Stimulated activated CD4-positive, alpha-beta T cell treated with anti-CD3 and anti-CD28 coated beads, TNF-alpha, amount 100 ng/mL, for 1 hour (primary cell): ENCODE results near the gene GPHN.

Experiments used
- DNase-seq, 3 donors: peaks; one replicate each; pipeline ENCODE4 v3.0.0-alpha.2; 2020; ENCODE audit warnings: low read depth in 3 of 3, low spot score in 1 of 3

The GPHN gene

DNA sequence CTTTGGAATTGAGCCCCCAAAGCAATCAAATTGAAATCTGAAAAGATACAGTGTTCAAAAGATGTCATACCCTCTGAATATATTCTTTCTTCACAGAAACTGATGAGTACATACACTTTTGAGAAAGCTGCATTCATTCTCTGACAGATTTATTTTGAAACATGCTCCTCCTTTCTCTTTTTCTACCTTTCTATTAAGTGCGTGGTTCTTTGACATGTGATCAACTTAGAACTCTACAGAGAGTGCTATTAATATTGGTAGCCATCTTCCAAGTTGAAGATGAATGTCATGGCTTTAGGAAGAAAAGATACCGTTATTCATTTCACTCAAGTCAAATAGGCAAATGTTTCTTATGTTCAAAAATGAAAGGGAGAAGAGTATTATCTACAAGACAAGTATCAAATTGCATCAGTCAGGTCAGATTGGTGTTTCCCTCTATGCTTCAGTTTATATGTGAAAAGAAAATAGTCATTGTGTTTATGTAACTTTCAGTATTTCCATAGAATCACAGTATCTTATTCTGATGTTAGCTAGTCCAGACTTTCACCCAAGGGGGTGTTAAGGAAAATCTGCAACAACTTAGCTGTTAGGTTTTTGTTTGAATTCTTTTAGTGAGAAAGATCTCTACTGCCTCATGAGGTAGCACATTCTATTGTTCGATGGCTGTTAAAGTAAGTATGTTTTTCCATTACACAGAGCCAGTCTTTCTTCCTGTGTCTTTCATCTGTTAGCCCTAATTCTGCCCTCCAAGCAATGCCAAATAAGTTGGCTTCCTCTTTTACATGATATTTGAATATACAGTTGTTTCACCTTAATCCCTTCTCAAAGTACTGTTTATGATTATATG is 625.9 kb downstream of the GPHN start:
- DNase-seq = no peak

DNA sequence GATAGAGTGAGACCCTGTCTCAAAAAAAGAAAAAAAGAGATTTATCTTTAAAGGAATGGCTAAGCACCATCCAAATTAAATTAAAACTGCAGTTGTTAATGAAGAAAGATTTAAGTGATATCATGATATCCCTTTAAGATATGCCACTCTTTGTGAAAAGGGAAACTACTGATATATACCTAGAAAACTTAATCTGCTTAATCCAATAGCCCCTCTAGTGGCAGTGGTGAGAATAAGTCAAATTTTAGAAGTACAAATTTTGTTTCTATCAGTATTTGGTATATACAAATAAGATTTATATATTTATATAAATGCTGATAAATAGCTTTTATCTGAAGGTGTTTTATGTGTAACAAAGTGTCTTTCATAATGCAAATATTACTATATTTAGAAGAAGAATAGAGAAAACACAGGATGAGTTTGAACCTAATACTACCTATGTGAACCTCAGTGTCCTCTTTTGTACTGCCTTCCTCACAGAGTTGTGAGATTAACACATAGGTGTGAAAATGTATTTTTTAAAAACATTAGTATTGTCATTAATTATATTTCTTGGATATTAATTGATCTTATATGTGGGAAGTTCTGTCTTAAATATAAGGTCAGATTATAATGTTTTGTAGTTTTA is 629.9 kb downstream of the GPHN start:
- no peak for DNase-seq

DNA sequence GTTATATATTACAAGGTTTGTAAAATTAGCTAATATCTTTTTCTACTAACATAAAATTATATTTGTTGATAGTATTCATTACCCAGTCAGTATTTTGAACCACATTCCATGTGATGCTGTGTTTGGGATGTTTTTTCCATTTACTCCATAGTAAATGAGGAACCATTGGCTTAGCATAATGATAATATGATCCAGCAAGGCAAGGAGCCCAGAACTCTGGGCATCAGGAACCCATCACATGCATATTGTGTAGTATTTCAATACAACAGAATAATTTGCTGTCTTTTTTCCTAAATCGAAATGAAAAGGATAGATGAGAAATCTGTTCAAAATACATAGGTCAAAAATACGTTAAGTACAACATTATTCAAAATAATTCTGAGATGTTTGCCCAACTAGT is 632.6 kb downstream of the GPHN start:
- DNase-seq = no peak

DNA sequence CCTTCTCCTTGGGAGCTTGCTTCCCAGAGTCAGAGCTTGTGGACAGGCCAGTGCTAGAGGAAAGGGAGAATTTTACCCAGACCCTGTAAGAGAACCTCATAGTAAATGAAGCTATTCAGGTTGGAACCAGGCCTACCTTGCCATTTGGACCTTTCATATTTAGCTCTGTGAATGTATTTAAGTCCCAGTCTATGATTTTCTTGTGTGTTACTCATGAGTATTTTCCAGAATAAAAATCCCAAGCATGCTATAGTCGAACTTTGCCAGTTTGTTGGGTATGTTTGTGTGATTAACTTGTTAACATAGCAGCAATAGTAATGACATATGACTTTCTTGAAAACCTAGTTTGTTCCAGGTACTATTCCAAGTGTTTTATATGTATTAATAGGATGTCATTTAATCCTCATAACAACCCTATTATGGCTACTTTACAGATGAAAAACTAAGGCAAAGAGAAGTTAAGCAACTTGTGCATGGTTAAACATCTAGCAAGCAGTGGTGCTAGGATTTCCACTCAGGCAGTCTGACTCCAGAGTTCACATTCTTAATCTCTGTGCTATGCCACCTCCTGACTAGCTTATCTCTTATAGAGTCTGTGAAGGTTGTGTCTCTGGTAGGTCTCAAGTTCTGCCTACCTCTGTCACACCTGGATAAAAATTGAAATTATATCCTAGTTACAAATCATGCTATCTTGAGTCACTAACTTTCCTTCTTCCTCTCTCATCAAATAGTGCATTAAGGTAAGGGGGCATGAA is 633.4 kb downstream of the GPHN start:
- DNase-seq = no peak

DNA sequence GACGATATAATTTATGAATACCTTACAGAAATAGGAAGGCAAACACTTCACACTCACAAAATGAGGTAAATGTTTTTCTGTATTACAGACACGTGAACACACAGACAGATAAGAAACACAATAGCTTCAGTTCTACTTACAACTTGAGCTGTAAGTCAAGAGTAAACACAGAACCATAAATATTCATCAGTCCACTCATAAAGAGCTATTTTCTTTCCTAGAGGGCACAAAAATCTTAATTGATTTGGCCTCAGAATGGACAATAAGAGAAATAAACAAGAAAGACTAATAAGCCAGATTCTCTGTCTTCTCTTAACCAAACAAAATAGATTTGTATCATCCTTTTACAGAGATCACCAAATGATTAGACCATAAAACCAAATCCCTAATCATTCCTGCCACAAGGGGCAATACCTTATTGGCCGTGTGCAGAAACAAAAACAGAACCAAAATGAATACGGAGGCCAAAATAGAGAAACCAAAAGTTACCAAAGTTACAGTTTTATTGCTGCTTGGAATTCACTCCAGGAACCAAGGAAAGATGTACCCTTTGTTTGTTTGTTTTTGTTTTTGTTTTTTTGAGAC is 643.2 kb downstream of the GPHN start:
- DNase-seq = no peak

DNA sequence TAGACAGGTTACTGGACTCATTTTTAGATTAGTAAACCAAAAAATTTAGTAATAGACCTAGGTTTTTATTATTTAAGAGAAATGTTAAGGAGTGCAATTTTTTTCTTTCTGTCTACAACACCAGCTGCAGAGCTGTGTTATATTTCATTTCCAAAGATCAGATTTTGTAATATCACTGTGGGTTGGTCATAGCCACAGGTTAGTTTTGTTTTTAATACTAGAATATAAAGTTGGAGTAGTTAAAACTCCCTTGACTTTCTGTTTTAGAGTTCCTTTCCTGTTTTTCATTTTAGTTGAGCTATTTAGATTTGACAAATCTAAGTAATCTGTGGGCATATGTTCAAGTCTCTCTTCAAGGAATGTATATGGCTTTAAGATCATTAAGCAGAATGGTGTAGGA is 650.6 kb downstream of the GPHN start:
- no peak for DNase-seq

DNA sequence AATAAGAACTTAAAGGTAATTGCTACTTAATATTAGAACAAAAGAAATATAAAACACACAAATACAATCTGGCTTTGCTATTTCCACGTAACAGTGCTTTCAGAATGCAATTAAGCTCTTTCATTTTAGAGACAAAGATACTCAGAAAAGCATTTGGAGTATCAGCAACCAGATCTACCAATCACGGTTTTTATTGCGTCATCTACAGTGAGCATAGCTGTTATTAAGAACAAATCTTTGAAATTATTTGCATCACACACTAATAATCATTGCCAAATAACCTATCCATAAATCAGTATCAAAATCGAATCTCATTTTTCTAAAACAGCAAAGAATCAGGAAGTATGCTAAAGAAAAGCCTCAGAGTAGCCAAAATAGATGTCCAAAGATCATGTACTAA is 654.4 kb downstream of the GPHN start:
- no peak for DNase-seq

DNA sequence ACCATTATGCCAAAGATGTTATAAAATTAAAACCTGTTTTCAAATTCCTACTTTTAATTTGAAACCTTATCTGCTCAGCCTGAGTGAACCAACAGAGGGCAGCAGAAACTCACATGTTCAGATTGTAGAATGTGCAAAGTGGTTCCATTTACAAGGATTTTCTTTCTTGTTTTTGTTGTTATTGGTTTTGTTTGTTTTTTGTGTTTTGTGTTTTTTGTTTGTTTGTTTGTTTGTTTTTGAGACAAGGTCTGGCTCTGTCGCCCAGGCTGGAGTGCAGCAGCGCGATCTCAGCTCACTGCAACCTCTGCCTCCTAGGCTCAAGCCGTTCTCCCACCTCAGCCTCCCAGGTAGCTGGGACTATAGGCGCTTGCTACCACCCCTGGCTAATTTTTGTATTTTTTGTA is 658.5 kb downstream of the GPHN start:
- no peak for DNase-seq

DNA sequence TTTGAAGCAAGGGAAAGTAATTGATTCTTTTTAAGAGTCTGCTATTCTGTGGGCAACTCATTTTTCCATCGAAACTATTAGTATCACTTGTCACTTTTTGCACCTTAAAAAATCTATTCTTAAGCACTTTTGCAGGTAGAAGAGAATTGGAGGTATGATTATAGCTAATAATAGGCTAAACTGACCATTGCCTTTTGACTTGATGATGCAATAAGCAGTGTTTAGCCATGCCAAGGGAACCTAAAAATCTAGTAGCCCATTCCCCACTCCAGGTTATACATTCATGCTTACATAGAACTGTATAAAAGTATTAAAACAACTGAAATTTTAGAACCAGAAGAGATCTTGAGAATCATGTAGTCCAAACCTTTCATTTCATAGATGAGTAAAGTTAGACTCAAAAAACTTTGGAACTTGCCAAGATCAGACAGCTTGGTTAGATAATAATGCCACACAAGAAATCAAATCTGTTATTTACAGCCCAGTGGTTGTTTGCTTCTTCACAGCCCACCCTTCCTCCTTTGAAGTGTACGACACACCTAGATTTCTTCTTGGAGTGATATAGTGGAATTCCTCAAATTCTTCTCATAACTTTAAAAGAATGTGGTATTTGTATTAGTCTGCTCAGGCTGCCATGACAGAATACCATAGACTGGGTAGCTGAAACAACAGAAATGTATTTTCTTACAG is 659.6 kb downstream of the GPHN start:
- DNase-seq = no peak

DNA sequence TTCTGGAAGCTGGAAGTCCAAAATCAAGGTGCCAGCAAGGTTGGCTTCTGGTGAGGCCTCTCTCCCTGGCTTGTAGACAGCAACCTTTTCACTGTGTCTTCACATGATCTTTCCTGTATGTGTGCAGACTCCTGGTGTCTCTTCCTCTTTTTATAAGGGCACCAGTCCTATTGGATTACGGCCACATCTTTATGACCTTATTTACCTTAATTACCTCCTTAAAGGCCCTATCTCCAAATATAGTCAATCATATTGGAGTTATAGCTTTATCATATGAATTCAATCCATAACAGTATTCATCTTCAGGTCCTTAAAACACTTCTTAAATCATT is 660.1 kb downstream of the GPHN start:
- no peak for DNase-seq

DNA sequence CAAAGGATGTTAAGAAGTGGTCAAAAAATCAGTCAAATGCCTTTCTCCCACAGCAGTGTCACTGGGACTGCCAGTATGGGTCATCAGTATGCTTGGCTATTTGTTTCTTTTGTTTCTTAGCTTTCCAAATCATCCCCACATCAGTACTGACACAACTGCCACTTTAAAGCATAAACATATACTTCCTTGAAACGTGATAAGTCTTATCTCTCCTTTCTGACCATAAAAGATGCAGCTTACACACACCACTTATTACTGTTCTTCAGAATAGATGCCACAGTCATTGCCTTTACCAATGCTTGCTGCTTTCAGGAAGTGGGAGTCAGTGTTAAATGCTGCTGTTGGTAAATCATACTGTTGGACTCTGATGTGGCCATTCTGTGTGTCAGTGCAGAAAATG is 662.7 kb downstream of the GPHN start:
- no peak for DNase-seq

DNA sequence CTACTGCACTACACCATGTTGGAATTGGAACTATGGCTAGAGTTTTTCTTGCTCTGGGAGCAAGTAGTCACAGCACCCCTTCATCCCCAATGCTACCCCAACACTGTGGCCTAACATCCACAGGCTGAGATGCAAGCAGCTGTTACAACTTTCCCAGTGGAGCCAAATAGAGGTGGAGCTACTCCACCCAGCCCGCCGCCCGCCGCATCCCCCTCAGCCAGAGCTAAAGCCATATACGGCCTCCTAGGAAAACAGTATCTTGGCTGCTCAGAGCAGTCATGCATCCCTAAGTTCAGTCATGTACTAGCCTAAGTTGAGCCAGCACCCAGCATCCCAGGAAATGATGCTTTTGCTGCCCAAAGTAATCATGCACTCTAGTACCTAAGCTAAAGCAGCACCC is 664.1 kb downstream of the GPHN start:
- DNase-seq = no peak

DNA sequence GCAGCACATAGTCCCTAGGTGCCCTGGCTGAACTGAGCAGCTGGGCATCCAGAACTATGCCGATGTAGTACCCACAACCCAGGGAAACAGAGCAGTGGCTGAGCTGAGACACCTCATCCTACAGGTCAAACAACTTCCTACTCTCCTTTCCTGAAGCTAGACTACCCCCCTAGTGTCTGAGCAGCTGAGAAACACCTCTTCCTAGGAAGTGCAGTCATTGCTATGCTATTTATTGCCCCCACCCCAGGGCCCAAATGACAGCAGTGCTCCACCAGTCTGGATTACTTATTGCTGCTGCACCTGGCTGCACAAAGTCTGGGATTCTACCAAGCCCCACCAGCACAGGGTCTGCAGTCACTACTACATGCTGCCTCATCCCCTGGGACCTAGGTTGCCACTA is 664.6 kb downstream of the GPHN start:
- no peak for DNase-seq

DNA sequence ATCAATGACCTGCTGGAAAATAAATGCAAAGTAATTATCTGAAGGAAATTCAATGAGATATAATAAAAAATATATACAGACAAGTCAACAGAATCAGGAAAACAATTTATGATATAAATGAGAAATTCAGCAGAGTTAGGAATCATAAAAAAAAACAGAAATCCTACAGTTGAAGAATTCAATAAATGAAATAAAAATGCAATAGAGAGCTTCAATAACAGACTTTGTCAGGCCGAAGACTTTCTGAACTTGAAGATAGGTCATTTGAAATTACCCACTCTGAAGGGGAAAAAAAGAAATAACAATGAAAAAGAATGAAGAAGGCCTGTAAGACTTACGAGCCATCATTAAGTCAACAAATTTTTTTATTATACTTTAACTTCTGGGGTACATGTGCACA is 665.8 kb downstream of the GPHN start:
- DNase-seq = no peak

DNA sequence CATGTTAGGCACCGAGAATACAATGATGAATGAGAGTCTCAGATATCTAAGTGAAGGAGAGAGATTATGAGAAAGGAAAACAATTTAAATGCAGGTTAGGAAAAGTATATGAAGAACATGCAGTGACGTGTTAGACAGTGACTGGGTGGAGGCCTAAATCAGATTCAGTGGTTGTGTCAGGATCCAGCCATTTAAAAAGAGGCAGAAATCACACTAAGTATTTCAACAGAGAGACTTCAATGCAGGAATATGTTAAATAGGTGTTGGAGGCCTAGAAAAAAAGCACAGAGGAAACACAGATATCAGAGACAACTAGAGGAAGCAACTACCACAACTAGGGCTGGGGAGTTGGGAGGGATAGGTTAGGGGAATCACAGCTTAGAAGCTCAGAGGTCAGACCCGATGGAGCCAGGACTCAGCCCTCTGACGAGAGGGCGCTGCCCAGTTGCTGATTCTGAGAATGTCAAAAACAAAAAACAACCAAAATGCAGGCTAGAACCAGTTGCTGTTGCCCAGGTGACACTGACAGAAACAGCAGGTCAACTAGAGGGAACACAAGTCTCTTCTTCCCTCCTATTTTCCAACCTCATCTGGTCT is 678.3 kb downstream of the GPHN start:
- no peak for DNase-seq

DNA sequence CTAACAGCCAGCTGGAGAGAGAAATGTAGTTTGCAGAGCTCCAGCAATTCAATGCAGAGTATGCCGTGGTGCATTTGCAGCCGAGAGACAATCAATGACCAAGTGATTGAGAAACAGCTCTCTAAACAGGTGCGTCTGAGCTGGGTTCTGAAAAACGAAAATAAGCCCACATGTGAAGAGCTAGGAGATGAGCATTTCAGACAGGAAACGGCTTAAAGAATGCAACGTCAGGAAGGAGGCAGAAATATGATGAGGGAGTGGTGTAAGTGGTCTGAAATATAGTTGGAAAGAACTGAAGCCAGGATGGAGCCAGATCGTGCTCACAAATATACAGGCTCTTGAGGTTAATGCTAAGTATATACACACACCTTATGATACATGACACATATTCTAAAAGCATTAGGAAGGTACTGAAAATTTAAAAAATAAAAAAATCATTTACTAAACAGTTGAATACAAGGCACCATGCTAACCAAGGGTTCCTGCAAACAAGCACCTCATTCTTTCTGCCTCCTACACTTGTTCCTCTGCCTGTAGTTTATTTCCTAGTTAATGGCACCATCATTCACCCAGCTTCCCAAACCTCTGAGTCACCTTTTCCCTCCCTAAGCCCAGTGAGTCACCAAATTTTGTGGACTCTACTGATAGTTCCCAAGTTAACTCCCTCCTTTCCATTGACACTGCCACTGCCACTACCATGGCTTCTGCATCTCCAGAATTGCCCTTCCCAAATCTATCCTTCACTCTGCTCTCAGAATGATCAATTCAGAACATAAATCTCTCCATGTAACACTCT is 679.0 kb downstream of the GPHN start:
- no peak for DNase-seq

DNA sequence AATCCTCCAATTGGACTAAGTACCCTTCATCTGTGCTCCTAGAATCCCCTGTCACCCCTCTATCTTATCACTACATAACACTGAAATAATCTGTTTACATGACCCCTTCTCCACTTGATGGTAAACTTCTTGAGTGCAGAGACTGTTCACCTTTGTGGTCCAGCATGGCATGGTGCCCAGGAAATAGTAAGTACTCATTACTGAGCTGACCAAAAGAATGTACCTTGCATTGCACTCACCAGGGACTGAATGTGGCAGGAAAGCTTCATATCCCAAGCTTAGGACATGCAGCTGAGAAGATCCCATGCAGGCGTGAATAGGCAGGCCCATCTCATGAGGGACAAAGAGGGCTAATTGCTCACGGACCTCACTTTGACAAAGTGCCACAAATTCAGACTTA is 679.9 kb downstream of the GPHN start:
- no peak for DNase-seq

DNA sequence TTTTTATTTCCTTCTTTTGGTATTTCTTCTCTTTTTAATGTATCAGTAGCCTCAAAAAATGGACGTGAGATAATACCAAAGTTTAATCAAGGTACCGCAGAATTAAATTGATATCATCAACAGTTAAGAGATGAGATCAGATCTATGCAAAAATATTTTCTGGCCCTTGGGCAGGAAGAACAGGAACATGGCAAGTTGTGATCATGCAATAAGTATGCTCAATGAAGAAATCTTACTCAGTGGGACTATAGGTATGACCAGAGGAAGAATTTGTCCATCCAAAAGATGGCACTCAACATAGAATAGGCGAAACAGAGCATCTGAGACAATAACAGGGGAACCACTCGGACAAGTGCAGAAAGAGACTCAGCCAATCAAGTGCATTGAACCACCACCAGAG is 680.4 kb downstream of the GPHN start:
- DNase-seq = no peak

DNA sequence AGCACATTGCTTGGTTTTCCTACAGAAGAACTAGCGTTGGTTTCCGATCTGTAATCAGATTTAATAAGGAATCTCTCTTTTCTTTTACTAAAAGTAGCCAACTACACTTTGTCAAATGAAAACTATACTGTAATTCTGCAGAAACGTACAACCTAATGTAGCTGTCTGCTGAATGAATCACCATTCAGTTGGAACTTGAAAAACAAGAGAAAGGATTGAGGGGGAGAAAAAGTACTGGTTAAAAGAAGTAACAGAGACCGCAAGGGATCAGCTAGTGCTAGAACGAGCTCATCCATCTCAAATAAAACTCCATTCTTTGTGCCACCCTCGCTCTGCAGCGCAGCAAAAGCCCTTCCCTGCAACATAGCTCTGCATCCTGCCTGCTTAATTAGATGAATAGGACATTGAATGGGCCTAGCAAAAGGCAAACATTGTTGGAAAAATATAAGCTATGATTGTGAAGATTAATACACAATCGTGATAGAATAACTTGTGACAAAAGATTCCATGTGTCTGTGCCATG is 683.9 kb downstream of the GPHN start:
- no peak for DNase-seq

DNA sequence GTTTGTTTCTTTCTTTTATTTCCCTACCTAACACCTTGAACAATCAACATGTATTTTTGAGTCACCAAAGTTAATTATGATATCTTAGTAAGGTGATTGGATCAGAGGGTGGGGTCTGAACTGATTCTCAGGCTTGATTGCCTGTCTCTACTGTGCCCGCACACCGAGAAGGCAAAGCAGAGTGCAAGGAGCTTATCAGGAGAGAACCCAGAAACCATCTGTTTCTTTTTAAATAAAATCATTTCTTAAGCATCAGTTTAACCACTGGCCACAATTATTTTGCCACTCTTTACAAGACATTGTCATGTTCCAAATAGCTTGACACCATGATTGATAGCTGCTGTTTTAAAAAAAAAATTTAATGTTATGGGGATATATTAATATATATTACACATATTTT is 684.4 kb downstream of the GPHN start:
- DNase-seq = no peak
